A673 (cell line): ENCODE data around the gene OR6A2.

ENCODE experiments used
- CTCF ChIP-seq: fragments of 300-800, 200-600 bp; sonication (generic); conservative IDR thresholded peaks from 2 replicates; pipeline ENCODE4 v1.5.1; 2017; ENCODE audit warnings: low read depth, mild to moderate bottlenecking, antibody characterized with exemption, low read length, moderate library complexity, mixed read lengths
- EZH2 ChIP-seq: fragments of 200-600 bp; sonication (generic); IDR thresholded peaks from 2 replicates; pipeline ENCODE4 v1.6.1; 2017; ENCODE audit warnings: borderline replicate concordance, low read depth, mild to moderate bottlenecking, mixed read lengths, antibody characterized with exemption, low read length; ENCODE audit not compliant: poor library complexity, severe bottlenecking

- TF ChIP-seq EZH2 (no peak), CTCF (no peak)
These were observed 52.3 kb downstream of the OR6A2 start for GRCh38 chr11:6747097-6747668.
